HG03439 (cell line): ENCODE results near the gene SHANK2.

Experiments used
- ATAC-seq: cut with Tn5 transposase; IDR thresholded peaks from one replicate; pipeline ENCODE4 v1.9.1; 2021; ENCODE audit warnings: mild to moderate bottlenecking, moderate library complexity; ENCODE audit not compliant: unreplicated experiment

The SHANK2 gene

DNA sequence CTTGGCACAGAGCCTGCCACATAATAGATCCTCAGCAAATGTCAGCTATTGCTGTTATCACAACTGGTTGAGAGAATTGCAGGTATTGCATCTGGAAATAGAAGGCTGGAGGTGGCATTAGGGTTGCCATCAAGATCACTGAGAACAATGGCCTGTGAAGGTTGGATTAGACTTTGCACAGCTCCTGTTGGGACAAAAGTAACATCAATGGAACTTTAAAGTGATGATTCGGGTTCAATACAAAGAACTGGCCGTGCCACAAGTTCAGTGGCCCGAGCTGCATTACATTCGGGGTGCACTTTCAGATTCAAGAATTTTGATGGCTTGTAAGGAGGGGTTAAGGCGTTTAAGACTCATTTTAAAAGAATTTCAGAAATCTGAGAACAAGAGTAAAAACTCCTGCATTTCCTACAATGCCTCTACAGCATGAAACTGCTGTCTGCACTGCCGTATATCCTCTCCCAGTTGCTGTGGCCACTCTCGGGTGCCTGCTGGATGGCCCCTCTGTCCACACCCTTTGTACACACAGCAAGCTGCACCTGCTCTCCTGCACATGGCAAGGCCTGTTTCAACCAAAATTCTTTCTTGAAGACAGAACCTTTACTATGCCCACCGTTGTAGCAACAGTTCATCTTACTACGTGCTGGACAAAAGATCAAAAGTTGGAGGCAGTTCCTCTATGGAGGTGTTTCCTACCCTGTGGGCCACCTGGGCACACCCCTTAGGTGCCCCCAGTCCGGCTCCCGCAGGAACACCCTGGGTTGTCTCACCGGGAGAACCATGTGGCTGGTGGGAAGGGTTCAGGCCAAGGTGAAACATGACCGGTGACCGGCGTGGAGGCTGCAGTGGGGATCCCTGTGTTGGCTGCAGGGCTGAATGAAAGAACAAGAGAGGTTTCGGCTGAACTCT lies 17.5 kb upstream of the SHANK2 start:
- no peak for ATAC-seq

DNA sequence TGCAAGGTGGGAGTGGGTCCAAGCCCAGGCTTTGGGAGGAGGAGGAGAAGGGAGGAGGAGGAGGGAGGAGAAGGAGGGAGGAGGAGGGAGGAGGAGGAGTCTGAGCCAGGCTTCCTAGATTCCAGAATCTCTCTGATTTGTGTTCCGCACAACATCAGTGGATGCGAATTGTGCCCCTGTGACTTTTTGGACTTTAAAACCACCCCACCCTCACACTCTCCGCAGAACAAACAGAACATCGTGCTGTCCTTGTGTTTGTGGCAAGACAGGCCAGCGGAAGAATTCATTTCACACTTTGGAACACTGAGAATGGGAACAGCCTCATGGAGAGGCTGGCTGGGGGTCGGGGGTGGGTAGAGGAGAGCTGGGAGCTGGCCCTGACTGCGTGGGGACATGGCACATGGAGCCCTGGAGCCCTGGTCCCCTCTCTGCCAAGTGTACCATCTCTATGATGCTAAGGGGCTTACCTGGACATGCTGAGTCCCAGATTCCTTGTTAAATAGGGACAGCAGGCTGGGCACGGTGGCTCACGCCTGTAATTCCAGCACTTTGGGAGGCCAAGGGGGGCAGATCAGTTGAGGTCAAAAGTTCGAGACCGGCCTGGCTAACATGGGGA lies 16.4 kb upstream of the SHANK2 start:
- ATAC-seq, result no peak

DNA sequence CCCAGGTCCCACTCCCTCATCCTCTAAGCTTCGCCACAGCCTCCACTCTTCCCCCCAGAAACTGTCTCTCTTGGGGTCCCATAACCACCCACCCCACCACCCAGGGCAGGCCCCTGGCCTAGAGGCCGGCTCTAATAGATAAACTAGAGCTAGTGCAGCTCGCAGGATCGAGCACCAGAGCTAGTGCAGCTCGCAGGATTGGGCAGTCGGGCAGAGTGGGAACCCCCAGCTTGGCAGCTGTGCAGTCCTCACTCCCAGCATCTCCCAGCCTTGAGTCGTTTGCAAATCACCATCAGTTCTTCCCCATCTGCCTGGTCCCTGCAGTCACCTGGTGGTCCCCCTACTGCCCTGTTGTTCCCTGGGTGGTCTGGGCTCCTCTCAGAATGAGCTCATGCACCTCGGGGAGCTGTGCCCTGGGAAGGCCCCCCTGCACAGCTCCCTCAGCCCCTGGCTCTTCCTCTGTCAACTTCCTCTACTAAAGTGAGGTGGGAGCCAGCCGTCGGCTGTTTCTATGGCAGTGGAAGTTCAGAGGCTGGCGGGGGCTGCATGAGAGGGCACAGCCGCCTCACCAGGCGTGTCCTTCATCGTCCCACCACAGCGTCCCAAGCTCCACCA lies 15.5 kb upstream of the SHANK2 start:
- no peak for ATAC-seq

DNA sequence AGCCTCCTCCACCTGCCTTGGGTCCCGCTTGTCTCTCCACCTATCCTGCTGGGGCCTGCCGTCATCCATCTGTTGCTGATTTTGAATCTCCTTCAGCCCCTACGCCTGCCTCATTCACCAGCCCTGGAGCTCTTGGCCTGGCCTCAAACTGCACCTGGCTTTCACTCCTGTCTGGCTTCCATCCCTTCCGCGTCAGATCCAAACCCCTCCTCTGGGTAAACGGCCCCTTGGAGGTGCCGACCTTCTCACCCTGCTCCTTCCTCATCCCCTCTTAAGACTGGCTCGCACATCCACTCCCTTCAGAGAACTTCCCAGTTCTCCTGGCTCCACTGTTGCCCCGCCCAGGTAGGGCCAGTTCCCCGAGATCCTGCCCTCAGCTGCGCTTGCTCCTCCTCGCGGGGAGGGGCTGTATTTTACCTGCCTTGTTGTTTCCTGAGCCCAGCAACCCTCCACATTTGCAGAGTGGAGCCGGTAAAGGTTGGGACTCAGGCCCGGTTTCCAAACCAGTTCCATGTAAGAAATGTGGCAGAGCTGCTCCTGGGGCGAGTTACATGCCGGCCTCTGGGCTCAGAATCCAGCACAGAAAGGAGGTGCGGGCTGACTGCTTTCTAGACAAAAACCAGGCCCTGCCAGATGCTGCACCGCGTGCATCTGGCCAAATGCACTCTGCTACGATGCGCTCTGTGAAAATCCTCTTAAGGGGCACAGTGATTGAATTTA lies 13.9 kb upstream of the SHANK2 start:
- no peak for ATAC-seq

DNA sequence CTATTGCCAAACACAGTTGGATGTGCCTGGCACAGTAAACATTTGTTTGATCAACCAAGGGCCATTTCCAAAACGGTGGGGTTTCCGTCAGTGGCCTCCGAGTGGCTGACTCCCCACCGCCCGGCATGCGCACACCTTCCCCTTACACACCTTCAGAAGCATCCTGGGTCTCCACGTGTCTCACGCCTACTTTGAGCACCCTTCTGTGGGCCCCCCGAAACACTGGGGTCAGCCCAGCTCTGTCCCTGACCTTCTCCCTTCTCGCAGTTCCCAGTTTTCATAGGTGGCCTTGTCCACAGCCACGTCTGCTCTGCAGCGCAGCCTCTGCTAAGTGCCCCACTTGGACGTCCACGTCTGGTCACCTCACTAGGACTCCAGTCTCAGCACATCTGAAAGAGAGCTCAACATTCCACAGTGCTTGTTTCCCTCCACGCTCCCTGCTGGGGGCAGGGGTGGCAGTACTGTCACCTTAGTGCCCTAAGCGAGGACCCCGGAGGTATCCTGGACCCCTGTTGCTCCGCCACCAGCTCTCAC lies 13.2 kb upstream of the SHANK2 start:
- no peak for ATAC-seq

DNA sequence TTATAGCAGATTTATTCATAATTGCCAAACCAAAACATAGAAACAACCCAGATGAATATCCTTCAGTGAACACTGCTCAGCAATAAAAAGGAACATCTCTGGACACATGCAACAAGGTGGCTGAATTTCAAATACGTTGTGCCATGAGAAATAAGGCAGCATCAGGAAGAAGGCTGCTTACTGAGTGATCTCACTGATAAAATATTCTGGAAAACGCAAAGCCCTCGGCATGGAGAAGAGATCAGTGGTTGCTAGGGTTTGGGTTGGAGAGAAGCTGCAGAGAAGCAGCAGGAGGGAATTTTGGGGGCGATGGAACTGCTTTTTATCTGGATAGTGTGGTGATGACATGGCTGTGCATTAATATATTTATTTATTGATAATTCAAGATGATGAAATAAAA lies 11.0 kb upstream of the SHANK2 start:
- no peak for ATAC-seq

DNA sequence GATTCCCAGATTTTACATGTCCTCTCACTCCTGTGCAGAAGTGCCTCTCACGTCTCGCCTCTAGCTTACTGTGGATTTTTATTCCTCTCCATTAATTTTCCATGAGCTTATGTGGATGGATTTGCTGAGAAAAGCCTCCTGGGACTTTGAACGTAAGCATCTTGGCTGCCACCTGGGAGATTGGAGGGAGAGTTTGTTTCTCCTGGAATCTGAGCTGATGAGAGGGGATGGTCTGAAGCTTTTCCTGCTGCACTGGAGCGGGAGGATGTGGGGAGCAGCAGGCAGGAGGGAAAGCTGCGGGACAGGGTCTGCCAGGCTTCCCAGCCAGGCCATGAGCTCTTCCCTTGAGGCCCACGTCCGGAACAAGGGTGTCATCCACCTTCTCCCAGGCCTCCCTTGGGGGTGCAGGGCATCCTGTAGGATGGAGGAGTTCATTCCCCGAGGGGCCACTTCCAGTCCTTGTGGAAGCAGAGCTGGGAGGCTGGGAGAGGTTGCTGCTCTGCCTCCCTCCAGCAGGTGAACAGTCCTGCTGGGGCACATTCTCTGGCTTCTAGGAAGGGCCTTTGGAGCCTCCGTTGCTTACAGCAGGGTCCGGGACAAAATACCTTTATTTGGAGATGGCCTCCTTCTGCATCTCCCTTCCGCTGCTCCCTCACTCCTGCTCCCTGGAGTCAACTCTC lies 3.6 kb upstream of the SHANK2 start:
- ATAC-seq, result no peak

DNA sequence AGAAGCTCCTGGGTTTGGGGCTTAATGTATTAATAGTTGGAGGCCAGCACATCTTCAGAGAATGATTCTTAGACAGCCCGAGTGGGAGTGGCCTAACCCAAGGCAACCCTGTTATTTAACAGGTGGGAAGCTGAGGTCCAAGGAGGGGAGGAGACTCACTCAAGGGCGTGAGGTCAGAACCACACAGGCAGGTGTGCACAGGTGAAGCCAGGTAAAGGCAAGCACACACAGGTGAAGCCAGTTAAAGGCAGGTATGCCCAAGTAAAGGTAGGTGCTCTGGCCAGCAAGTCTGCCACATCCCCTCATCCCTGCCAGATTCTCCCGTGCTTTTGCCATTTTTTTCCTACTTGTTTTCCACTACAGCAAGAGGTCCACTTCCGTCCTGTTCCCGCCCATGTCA lies 2.9 kb upstream of the SHANK2 start:
- no peak for ATAC-seq

DNA sequence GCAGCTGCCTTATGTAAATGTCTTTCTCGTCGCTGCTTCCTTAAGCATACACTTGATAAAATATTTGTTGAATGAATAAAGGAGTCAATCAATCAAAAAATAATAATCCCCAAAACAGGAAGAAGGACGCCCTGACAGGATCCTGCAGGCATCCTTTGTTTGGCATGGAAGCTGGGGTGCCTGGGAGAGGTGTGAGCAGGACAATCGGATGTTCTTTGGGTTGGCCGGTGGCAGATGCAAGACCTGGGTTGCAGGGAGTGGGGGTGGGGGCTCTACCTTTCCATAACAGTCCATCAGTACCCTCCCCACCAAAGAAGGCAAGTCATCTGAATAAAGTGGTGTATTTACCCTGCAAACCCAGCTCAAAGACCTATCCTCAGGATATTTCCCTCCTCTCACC lies 1.4 kb upstream of the SHANK2 start:
- ATAC-seq, result no peak

DNA sequence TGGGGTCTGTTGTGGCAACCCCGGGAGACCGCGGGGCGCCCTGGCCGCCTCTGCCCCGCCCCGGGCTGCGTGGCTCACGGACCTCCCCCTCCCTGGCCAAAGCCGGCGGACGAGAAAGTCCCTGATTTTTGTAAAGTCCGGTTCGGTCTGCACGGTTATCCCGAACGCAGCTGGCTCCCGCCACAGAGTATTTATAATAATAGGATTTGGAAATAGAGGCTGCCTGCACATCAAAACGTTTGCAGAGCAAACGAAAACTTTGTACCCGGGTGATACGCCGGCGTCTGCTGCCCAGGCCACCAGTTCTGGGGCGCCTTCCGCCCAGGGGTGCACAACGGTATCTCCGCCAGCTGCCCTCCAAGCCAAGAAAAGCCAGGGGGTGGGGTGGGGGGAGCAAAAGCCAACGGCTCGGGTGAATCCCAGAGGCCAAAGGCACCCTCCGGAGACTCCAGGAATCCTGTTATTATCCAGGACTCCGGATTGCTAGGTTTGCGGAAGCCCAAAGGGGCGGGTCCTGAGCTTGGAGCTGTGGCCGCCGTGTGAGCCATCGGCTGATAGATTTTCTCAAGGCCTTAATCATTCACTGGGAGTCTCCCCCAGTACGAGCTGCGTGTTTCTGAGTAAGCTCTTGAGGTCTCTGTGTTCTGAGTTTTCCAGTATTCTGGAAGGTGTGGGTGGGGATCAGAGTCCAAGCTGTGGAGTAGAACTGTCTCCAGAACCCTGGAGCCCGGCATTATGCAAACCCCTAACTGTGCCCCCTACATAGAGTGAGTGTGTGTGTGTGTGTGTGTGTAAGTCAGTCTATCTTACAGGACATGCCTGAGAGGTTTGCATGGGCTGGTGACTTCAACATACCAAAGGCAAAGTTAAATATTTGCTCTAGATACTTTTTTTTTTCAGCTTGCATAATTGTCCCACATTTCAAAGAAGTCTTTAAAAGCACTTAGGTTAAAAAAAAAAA lies 673 bp upstream of the SHANK2 start:
- ATAC-seq, result no peak

DNA sequence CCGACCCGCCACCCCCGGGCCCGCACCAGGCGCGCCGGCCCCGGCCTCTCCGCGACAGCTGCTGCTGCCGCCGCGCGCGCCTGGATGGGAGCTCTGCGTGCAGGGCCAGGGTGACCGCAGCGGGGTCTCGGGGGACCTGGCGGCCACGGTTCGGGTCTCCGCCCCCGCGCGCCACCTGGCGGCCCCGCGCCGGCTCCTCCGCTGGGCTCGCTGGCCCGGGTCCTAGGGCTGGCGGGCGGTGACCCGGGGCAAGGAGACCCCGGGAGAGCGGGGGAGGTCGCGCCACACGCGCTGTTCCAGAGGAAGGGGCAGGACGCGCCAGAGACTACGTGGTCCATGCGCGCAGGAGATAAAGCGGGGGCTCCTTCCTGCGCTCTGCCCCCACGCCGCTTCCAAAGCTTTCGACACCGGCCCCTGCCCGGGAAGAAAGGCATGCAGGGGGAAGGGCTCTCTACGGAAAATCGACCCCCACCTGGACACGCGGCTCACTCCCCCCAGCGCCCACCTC lies 562 bp downstream of the SHANK2 start:
- no peak for ATAC-seq

DNA sequence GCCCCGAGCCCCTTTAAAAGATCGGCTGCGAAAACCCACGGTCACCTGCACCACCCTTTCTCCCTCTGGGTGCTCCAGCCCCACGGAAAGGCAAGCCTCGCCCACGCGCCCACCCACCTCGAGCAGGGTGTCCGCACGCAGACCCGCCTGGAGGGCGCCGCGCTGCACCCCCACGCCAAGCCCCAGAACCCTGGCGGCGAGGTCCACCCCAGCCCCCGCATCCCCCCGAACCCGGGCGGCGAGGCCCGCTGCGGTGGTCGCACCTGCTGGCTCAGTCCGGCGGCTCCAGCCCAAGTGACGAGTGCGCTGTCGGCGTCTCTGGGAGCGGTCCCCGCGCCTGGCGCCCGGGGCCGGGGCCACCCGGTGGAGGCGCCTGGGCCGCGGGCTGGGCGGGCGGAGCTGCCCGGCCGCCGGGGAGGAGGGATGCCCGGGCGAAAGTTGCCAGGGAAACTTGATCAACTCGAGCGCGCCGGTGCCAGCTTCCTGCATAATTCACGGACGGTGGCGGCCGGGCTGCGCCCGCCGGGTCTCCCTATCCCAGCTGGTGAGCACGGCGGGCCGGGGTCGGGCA lies 1.1 kb downstream of the SHANK2 start:
- ATAC-seq, result no peak

DNA sequence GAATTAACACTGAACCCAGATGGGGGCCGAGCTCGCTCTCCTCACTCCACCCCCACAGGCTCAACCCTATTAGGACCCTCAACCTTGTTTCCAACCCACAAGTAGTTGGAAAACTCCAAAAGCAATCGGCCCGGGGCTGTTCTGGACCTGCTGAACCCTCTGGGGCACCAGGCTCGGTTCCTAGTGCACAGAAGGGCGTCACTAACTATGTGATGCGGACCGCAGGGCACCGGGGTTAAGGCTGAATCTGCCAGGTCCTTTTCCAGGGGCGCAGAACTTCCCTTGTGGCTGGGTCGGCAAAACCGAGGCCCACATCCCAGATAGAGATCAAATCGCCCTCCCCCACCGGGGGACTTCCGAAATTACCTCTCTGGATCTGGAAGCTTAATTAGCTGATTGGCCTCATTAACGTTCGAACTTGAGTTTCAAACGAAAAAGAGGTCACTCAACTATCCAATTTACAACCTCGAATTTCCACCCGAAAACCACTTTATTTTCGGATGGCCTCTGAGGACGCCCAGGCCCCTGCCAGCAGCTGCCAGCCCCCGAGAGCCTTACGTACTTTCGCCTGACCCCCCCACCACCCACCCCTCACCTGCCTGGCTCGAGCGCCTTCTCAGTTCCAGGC lies 1.7 kb downstream of the SHANK2 start:
- no peak for ATAC-seq

DNA sequence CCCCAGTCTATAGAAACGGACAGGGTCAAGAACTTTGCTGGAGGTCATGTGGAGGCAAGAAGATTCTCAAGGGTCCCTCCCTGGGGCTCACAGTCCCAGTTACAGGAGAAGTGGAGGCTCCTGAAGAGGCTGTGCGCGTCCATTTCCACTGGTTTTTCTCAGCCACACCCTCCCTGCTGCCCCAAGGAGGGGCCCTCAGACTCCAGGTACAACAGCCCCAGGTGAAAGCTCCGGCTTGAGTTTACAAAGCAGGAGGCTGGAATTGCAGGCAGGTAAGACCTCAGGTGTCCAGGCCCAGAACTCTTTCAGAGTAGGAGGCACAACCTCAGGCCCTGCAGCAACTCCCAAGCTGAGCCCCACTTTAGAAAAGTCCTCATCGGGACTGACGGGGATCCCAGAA lies 3.1 kb downstream of the SHANK2 start:
- no peak for ATAC-seq

DNA sequence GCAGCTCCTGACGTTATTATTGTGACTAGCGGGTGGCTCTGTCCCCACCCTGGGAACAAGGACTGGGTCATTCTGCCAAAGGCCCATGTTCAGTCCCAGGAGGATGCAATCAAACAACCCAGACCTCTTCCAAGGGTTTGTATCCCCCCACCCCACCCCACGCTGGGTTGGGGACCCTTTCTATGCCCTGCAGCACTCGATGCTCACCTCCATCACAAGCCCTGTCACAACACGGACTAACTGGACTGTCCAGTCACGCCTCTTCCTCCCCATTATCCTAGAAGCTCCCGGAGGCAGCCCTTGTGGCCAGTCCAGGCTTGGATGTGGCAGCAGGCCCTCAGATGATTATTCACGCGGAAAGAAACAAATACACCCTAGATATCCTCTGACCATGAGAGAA lies 3.7 kb downstream of the SHANK2 start:
- no peak for ATAC-seq

DNA sequence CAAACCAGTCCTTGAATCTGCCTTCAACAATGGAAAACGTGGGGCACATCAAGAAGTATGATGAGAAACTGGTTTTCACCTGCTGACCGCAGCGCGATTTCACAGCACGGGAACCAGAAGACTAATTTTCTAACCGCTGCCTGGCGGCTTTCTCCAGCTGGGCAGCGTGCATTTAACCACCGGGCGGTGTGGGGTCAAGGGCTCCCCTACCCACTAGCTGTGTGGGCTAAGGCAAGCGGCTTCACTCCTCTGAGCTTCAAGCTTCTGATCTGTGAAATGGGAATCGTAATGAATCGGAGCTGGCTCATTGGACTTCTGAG lies 4.2 kb downstream of the SHANK2 start:
- no peak for ATAC-seq

DNA sequence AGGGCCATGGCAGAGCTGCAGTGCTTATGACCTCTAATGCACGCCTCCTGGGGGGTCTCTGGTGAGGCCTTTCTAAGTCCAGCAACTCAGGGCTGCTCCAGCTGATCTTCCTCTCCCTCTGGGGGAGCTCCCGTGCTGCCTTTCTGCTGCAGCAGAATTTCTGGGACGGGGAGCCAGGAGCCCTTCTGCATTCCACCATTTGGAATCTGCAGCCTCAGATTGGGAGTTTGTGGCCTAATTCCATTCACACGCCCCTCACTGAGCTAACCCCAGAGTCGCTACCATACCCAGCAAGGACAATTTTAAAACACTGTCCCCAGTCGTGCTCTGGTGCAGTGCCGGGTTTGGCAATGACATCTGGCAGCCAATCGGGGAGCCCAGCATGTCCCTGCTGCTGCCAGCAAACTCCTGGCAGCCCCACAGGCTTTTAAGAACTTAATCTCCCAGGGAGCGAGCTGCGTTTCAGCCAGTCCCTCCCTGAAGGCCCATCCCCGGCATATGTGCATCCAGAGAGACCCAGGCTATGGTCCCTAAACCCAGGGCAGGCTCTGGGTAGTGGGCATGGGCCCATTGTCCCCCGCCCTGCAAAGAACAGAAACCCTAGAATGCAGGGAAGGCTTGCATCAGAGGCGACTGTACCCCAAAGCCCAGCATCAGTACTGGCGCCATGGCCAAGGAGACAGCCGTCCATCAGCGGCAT lies 4.7 kb downstream of the SHANK2 start:
- no peak for ATAC-seq

DNA sequence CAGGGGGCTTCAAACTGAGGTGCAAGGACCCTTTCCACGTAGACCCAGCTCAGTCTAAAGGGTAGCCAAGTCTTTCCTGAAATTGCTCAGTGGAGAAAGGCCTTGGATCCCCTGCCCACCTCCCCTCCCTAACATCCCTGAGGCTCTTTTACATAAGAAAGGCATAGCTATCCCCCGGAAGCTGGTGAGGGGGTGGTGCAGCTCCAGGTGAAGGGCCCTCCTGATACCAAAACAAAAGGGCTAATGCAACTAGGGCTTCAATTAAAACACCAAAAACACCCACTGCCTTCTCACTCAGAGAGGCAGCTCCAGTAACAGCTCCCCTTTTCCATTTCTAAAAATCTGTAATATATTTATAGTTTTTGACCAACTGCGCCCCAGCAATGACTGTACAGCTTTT lies 5.8 kb downstream of the SHANK2 start:
- ATAC-seq, result no peak
